Melanocyte of skin (primary cell): ENCODE data around the gene CCNL1. TPM values are rescaled to one million over a fixed set of nuclear protein-coding genes. Genes with fewer than 3 reads are reported as not detected.

Experiments
- small RNA-seq, 2 donors: library from RNA; depleted of rRNA; stranded (forward); fragments of <200 nt; gene quantifications; one replicate each; pipeline ENCODE3, GENCODE V24; 2012
- total RNA-seq, 2 donors: library from RNA; depleted of rRNA; stranded (reverse); fragments of >200 nt; gene quantifications; 2 replicates each; pipeline ENCODE4 v1.2.3, GENCODE V29; 2012

CCNL1 gene
- 100 to 1,000 TPM; 108 to 132 TPM for total RNA-seq

GRCh38 chr3:157159762-157160657, at the start of gene CCNL1:
TSS of gene CCNL1 (minus strand) at chr3:157160147. CDS start at chr3:157160094, 53 bp downstream.

Small RNA genes within 50 kb of the gene (small RNA-seq; reads per million reads assigned to genes)
- gene RF00019, result 0 reads per million in 2 donors
- gene RNA5SP146, result 0 reads per million in 2 donors
